Astrocyte (in vitro differentiated cells and primary cell): ENCODE data around the gene EPM2A.

Experiments used
- CTCF ChIP-seq: IDR thresholded peaks from 2 replicates; pipeline ENCODE4 v1.5.1; 2011; ENCODE audit warnings: low read depth, mild to moderate bottlenecking, inconsistent platforms, low read length, moderate library complexity; ENCODE audit not compliant: insufficient read depth
- EZH2 ChIP-seq: IDR thresholded peaks from 2 replicates; pipeline ENCODE4 v1.6.1; 2012; ENCODE audit warnings: mild to moderate bottlenecking, low read length, inconsistent platforms; ENCODE audit not compliant: insufficient read depth

- TF ChIP-seq CTCF, result no peak
- TF ChIP-seq EZH2, result no peak
Observed at GRCh38 chr6:145660676-145661075, 74.6 kb downstream of the EPM2A start.
